Measurements from ENCODE around the gene DSC3. TPM values are rescaled to one million over a fixed set of nuclear protein-coding genes. Genes with fewer than 3 reads are reported as not detected.
"Not testable (repeated sequence)": the region's sequence is repeated elsewhere in the genome, so short reads cannot be mapped to it uniquely, and the experiment has no call there.

DSC3 gene
- total and polyA plus RNA-seq, 2 experiments from 2014 or later, result 0.52 to 2.1 TPM

- no peak overlapping the region for H2AFZ ChIP-seq
- peaks cover 6% of the 10 kb centered on the region; the same call in 1 of the 2 replicates for H3F3A ChIP-seq (replicated peaks; ENCODE audit: low read depth)
- no peak overlapping the region for H3K4me3 ChIP-seq
- peaks cover 24% of the 10 kb centered on the region for H3K4me1 ChIP-seq (ENCODE audit: insufficient read depth)
- H3K27me3 Mint-ChIP-seq (ENCODE audit: insufficient read depth, low read depth, poor library complexity), result peaks cover 46% of the 10 kb centered on the region
- H3K4me3 Mint-ChIP-seq, result no peak overlapping the region
- no peak for DNase-seq (ENCODE audit: low spot score)
- H3K79me2 ChIP-seq (replicated peaks; ENCODE audit: insufficient read depth), result no peaks in the 10 kb centered on the region
- H3K27me3 ChIP-seq (ENCODE audit: insufficient read depth), result peaks cover 60% of the 10 kb centered on the region
- H4K20me1 ChIP-seq (replicated peaks; ENCODE audit: insufficient read depth), result no peaks in the 10 kb centered on the region
- ATAC-seq, result no peak
- H3K36me3 Mint-ChIP-seq (ENCODE audit: low read depth), result no peaks in the 10 kb centered on the region; the same call in 2 of the 3 replicates
- no peaks in the 10 kb centered on the region; the same call in 2 of the 3 replicates for H3K9me3 Mint-ChIP-seq
- no peak overlapping the region for H3K4me2 ChIP-seq
- no peaks in the 10 kb centered on the region for H3K36me3 ChIP-seq (ENCODE audit: insufficient read depth)
- no peak for TF ChIP-seq ZNF462 (CRISPR knock-in tag; IDR thresholded peaks at IDR 0.05)
- TF ChIP-seq EZH2 (IDR thresholded peaks at IDR 0.05; ENCODE audit: low read depth, unreplicated experiment), result no peak
- TF ChIP-seq, protein P1, sequence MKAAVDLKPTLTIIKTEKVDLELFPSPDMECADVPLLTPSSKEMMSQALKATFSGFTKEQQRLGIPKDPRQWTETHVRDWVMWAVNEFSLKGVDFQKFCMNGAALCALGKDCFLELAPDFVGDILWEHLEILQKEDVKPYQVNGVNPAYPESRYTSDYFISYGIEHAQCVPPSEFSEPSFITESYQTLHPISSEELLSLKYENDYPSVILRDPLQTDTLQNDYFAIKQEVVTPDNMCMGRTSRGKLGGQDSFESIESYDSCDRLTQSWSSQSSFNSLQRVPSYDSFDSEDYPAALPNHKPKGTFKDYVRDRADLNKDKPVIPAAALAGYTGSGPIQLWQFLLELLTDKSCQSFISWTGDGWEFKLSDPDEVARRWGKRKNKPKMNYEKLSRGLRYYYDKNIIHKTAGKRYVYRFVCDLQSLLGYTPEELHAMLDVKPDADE (IDR thresholded peaks at IDR 0.05), result no peak
- no peak for TF ChIP-seq EZH2phosphoT487 (IDR thresholded peaks at IDR 0.05; ENCODE audit: unreplicated experiment)
- H3K27ac Mint-ChIP-seq, result no peak overlapping the region
- peaks cover 30% of the 10 kb centered on the region for H3K4me1 Mint-ChIP-seq
- peaks cover 6% of the 10 kb centered on the region; the same call in 1 of the 2 replicates for H3K9me2 ChIP-seq (ENCODE audit: insufficient read depth)
- no peak overlapping the region for H3K27ac ChIP-seq (ENCODE audit: low read depth)
Observed at GRCh38 chr18:31039426-31039825, 3.1 kb downstream of the DSC3 start.

DNA sequence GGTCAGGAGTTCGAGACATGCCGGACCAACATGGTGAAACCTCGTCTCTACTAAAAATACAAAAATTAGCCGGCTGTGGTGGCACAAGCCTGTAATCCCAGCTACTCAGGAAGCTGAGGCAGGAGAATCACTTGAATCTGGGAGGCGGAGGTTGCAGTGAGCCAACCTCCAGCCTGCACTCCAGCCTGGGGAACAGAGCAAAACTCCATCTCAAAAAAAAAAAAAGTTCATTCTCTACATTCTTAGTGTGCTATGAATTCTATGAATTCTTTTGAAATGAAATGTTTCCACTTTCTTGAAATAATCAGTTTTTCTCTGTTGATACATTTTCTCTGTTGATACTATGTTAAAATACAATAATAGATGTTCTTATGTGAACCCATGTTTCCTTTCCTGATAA is 4.9 kb downstream of the DSC3 start:
- H3K27me3 Mint-ChIP-seq (ENCODE audit: insufficient read depth, low read depth, poor library complexity), result peaks cover 31% of the 10 kb centered on the region

More for the DNA sequence above, 4.9 kb downstream of the DSC3 start:
- not testable (repeated sequence) for H3K4me2 ChIP-seq; H3K9me3 Mint-ChIP-seq; H2AFZ ChIP-seq; H3K27ac Mint-ChIP-seq; H3K27ac ChIP-seq (ENCODE audit: low read depth); DNase-seq (ENCODE audit: low spot score); H3K79me2 ChIP-seq (replicated peaks; ENCODE audit: insufficient read depth); H3K36me3 ChIP-seq (ENCODE audit: insufficient read depth); H3K4me3 ChIP-seq; H3K4me3 Mint-ChIP-seq; ATAC-seq; H4K20me1 ChIP-seq (replicated peaks; ENCODE audit: insufficient read depth); H3F3A ChIP-seq (replicated peaks; ENCODE audit: low read depth); H3K9me2 ChIP-seq (ENCODE audit: insufficient read depth); H3K36me3 Mint-ChIP-seq (ENCODE audit: low read depth)
- H3K4me1 Mint-ChIP-seq, result peaks cover 16% of the 10 kb centered on the region
- H3K4me1 ChIP-seq (ENCODE audit: insufficient read depth), result peaks cover 12% of the 10 kb centered on the region
- H3K27me3 ChIP-seq (ENCODE audit: insufficient read depth), result peaks cover 43% of the 10 kb centered on the region

Data from GM23338 (cell line).